Measurements from ENCODE around the gene ADAMTS19. TPM values are rescaled to one million over a fixed set of nuclear protein-coding genes. Genes with fewer than 3 reads are reported as not detected.

The ADAMTS19 gene
- total and polyA plus RNA-seq, 3 experiments from 2014 or later = not detected

- Histone ChIP-seq H3K27me3 (ENCODE audit: insufficient read depth, low read length, poor library complexity, severe bottlenecking) (no peaks in the 10 kb centered on the region), H3K4me1 (ENCODE audit: insufficient read depth, low read length) (no peaks in the 10 kb centered on the region), H3K4me3 (ENCODE audit: low read length) (no peak overlapping the region), H3K36me3 (ENCODE audit: insufficient read depth, low read length) (no peaks in the 10 kb centered on the region), H3K9me3 (ENCODE audit: low read length) (no peaks in the 10 kb centered on the region), H3K27ac (ENCODE audit: low read depth, low read length) (no peak overlapping the region)
- Mint-ChIP-seq H3K9me3 (peaks cover 0 to 9% (median 5%) of the 10 kb centered on the region in 5 donors), H3K4me3 (no peak overlapping the region), H3K27me3 (peaks cover 27 to 40% of the 10 kb centered on the region in 2 donors), H3K27ac (no peak overlapping the region), H3K36me3 (peaks cover 0 to 5% (median 0%) of the 10 kb centered on the region in 3 donors), H3K4me1 (peaks cover 2 to 12% (median 6%) of the 10 kb centered on the region in 3 donors)
- DNase-seq = no peak
- ChIA-PET POLR2A (no interaction called here), CTCF (no interaction called here)
Observed at GRCh38 chr5:129460672-129460935, 506 bp downstream of the ADAMTS19 start.

GRCh38 chr5:129460936-129461710, 1.0 kb downstream of the ADAMTS19 start:
- Histone ChIP-seq H3K9me3 (ENCODE audit: low read length) (no peaks in the 10 kb centered on the region), H3K4me1 (ENCODE audit: insufficient read depth, low read length) (no peaks in the 10 kb centered on the region), H3K36me3 (ENCODE audit: insufficient read depth, low read length) (no peaks in the 10 kb centered on the region), H3K27me3 (ENCODE audit: insufficient read depth, low read length, poor library complexity, severe bottlenecking) (no peaks in the 10 kb centered on the region), H3K4me3 (ENCODE audit: low read length) (no peak overlapping the region), H3K27ac (ENCODE audit: low read depth, low read length) (no peak overlapping the region)
- peaks cover 2 to 12% (median 6%) of the 10 kb centered on the region in 3 donors for H3K4me1 Mint-ChIP-seq
- peaks cover 0 to 5% (median 0%) of the 10 kb centered on the region in 3 donors for H3K36me3 Mint-ChIP-seq
- ChIA-PET CTCF (no interaction called here), POLR2A (no interaction called here)
- no peak overlapping the region for H3K27ac Mint-ChIP-seq
- peaks cover 0 to 9% (median 5%) of the 10 kb centered on the region in 5 donors for H3K9me3 Mint-ChIP-seq
- DNase-seq = no peak
- H3K27me3 Mint-ChIP-seq = peaks cover 29 to 40% of the 10 kb centered on the region in 2 donors
- H3K4me3 Mint-ChIP-seq = no peak overlapping the region

- DNase-seq = no peak
- Histone ChIP-seq H3K27ac (ENCODE audit: low read depth, low read length) (no peak overlapping the region), H3K9me3 (ENCODE audit: low read length) (no peaks in the 10 kb centered on the region), H3K27me3 (ENCODE audit: insufficient read depth, low read length, poor library complexity, severe bottlenecking) (no peaks in the 10 kb centered on the region), H3K4me1 (ENCODE audit: insufficient read depth, low read length) (no peaks in the 10 kb centered on the region), H3K36me3 (ENCODE audit: insufficient read depth, low read length) (no peaks in the 10 kb centered on the region), H3K4me3 (ENCODE audit: low read length) (no peak overlapping the region)
- POLR2A ChIA-PET = no interaction called here
- CTCF ChIA-PET = no interaction called here
- Mint-ChIP-seq H3K4me3 (peak overlapping the region in 2 of 7 donors; percentile 9 to 24), H3K4me1 (peaks cover 2 to 12% (median 6%) of the 10 kb centered on the region in 3 donors), H3K27ac (peak overlapping the region in 1 of 8 donors; percentile 20), H3K9me3 (peaks cover 0 to 9% (median 5%) of the 10 kb centered on the region in 5 donors), H3K27me3 (peaks cover 29 to 40% of the 10 kb centered on the region in 2 donors), H3K36me3 (peaks cover 0 to 5% (median 0%) of the 10 kb centered on the region in 3 donors)
Observed at GRCh38 chr5:129461711-129462332, 1.7 kb downstream of the ADAMTS19 start.

GRCh38 chr5:129465776-129466344, 5.8 kb downstream of the ADAMTS19 start:
- H3K4me1 Mint-ChIP-seq = peaks cover 2 to 6% (median 6%) of the 10 kb centered on the region in 3 donors
- peaks cover 0 to 5% (median 0%) of the 10 kb centered on the region in 3 donors for H3K36me3 Mint-ChIP-seq
- CTCF ChIA-PET = no interaction called here
- H3K36me3 ChIP-seq (ENCODE audit: insufficient read depth, low read length) = no peaks in the 10 kb centered on the region
- H3K27me3 Mint-ChIP-seq = peaks cover 10 to 18% of the 10 kb centered on the region in 2 donors
- no peak overlapping the region for H3K4me3 ChIP-seq (ENCODE audit: low read length)
- POLR2A ChIA-PET = no interaction called here
- no peaks in the 10 kb centered on the region for H3K4me1 ChIP-seq (ENCODE audit: insufficient read depth, low read length)
- no peak for DNase-seq
- peaks cover 0 to 7% (median 4%) of the 10 kb centered on the region in 5 donors for H3K9me3 Mint-ChIP-seq
- H3K27me3 ChIP-seq (ENCODE audit: insufficient read depth, low read length, poor library complexity, severe bottlenecking) = no peaks in the 10 kb centered on the region
- no peaks in the 10 kb centered on the region for H3K9me3 ChIP-seq (ENCODE audit: low read length)
- no peak overlapping the region for H3K4me3 Mint-ChIP-seq
- H3K27ac Mint-ChIP-seq = no peak overlapping the region
- no peak overlapping the region for H3K27ac ChIP-seq (ENCODE audit: low read depth, low read length)

GRCh38 chr5:129474544-129474943, 14.4 kb downstream of the ADAMTS19 start:
- H3K36me3 ChIP-seq (ENCODE audit: insufficient read depth, low read length) = no peaks in the 10 kb centered on the region
- CTCF ChIA-PET = no interaction called here
- Mint-ChIP-seq H3K36me3 (no peaks in the 10 kb centered on the region), H3K9me3 (peaks cover 0 to 2% (median 0%) of the 10 kb centered on the region in 5 donors), H3K4me3 (no peak overlapping the region), H3K4me1 (no peaks in the 10 kb centered on the region), H3K27me3 (no peaks in the 10 kb centered on the region), H3K27ac (no peak overlapping the region)
- no peaks in the 10 kb centered on the region for H3K27me3 ChIP-seq (ENCODE audit: insufficient read depth, low read length, poor library complexity, severe bottlenecking)
- no peaks in the 10 kb centered on the region for H3K4me1 ChIP-seq (ENCODE audit: insufficient read depth, low read length)
- H3K9me3 ChIP-seq (ENCODE audit: low read length) = no peaks in the 10 kb centered on the region
- H3K4me3 ChIP-seq (ENCODE audit: low read length) = no peak overlapping the region
- POLR2A ChIA-PET = no interaction called here
- no peak for DNase-seq
- no peak overlapping the region for H3K27ac ChIP-seq (ENCODE audit: low read depth, low read length)

GRCh38 chr5:129476751-129477150, 16.7 kb downstream of the ADAMTS19 start:
- no peaks in the 10 kb centered on the region for H3K36me3 ChIP-seq (ENCODE audit: insufficient read depth, low read length)
- CTCF ChIA-PET = no interaction called here

GRCh38 chr5:129477532-129477931, 17.4 kb downstream of the ADAMTS19 start:
- Histone ChIP-seq H3K27ac (ENCODE audit: low read depth, low read length) (no peak overlapping the region), H3K4me3 (ENCODE audit: low read length) (no peak overlapping the region), H3K36me3 (ENCODE audit: insufficient read depth, low read length) (no peaks in the 10 kb centered on the region), H3K9me3 (ENCODE audit: low read length) (no peaks in the 10 kb centered on the region), H3K4me1 (ENCODE audit: insufficient read depth, low read length) (no peaks in the 10 kb centered on the region), H3K27me3 (ENCODE audit: insufficient read depth, low read length, poor library complexity, severe bottlenecking) (no peaks in the 10 kb centered on the region)
- H3K27me3 Mint-ChIP-seq = no peaks in the 10 kb centered on the region
- no peaks in the 10 kb centered on the region for H3K36me3 Mint-ChIP-seq
- DNase-seq = no peak
- H3K4me3 Mint-ChIP-seq = no peak overlapping the region
- ChIA-PET CTCF (no interaction called here), POLR2A (no interaction called here)
- H3K9me3 Mint-ChIP-seq = peaks cover 0 to 2% (median 0%) of the 10 kb centered on the region in 5 donors
- no peaks in the 10 kb centered on the region for H3K4me1 Mint-ChIP-seq
- H3K27ac Mint-ChIP-seq = no peak overlapping the region

More at GRCh38 chr5:129476751-129477150, 16.7 kb downstream of the ADAMTS19 start:
- Mint-ChIP-seq H3K27me3 (no peaks in the 10 kb centered on the region), H3K4me3 (no peak overlapping the region), H3K27ac (no peak overlapping the region), H3K36me3 (no peaks in the 10 kb centered on the region), H3K4me1 (no peaks in the 10 kb centered on the region), H3K9me3 (no peaks in the 10 kb centered on the region)
- Histone ChIP-seq H3K27me3 (ENCODE audit: insufficient read depth, low read length, poor library complexity, severe bottlenecking) (no peaks in the 10 kb centered on the region), H3K9me3 (ENCODE audit: low read length) (no peaks in the 10 kb centered on the region), H3K4me1 (ENCODE audit: insufficient read depth, low read length) (no peaks in the 10 kb centered on the region), H3K27ac (ENCODE audit: low read depth, low read length) (no peak overlapping the region), H3K4me3 (ENCODE audit: low read length) (no peak overlapping the region)
- DNase-seq = no peak
- POLR2A ChIA-PET = no interaction called here

- Histone ChIP-seq H3K27me3 (ENCODE audit: insufficient read depth, low read length, poor library complexity, severe bottlenecking) (no peaks in the 10 kb centered on the region), H3K4me1 (ENCODE audit: insufficient read depth, low read length) (no peaks in the 10 kb centered on the region), H3K9me3 (ENCODE audit: low read length) (no peaks in the 10 kb centered on the region), H3K27ac (ENCODE audit: low read depth, low read length) (no peak overlapping the region), H3K36me3 (ENCODE audit: insufficient read depth, low read length) (no peaks in the 10 kb centered on the region), H3K4me3 (ENCODE audit: low read length) (no peak overlapping the region)
- no peak overlapping the region for H3K27ac Mint-ChIP-seq
- ChIA-PET CTCF (no interaction called here), POLR2A (no interaction called here)
- H3K27me3 Mint-ChIP-seq = no peaks in the 10 kb centered on the region
- DNase-seq = no peak
- peaks cover 0 to 2% (median 0%) of the 10 kb centered on the region in 5 donors for H3K9me3 Mint-ChIP-seq
- H3K4me1 Mint-ChIP-seq = no peaks in the 10 kb centered on the region
- no peak overlapping the region for H3K4me3 Mint-ChIP-seq
- no peaks in the 10 kb centered on the region for H3K36me3 Mint-ChIP-seq
Observed at GRCh38 chr5:129481161-129481560, 21.1 kb downstream of the ADAMTS19 start.
